Metanephros (tissue), 2 donors: ENCODE data around the gene AGRN. TPM values are rescaled to one million over a fixed set of nuclear protein-coding genes. Genes with fewer than 3 reads are reported as not detected.

Source experiments
- small RNA-seq: library from RNA; depleted of rRNA; stranded (forward); fragments of <200 nt; gene quantifications from one replicate; pipeline ENCODE3, GENCODE V24; 2014; ENCODE audit warnings: low replicate concordance
- total RNA-seq: library from RNA; depleted of rRNA; stranded (reverse); fragments of >200 nt; gene quantifications from one replicate; pipeline ENCODE4 v1.2.3, GENCODE V29; 2014

The AGRN gene
- 246 TPM for total RNA-seq

GRCh38 chr1:1020000-1020404, at the start of gene AGRN:
Gene AGRN, plus strand, starts transcription at chr1:1020120. Its CDS starts 53 bp downstream, at chr1:1020173.

DNA sequence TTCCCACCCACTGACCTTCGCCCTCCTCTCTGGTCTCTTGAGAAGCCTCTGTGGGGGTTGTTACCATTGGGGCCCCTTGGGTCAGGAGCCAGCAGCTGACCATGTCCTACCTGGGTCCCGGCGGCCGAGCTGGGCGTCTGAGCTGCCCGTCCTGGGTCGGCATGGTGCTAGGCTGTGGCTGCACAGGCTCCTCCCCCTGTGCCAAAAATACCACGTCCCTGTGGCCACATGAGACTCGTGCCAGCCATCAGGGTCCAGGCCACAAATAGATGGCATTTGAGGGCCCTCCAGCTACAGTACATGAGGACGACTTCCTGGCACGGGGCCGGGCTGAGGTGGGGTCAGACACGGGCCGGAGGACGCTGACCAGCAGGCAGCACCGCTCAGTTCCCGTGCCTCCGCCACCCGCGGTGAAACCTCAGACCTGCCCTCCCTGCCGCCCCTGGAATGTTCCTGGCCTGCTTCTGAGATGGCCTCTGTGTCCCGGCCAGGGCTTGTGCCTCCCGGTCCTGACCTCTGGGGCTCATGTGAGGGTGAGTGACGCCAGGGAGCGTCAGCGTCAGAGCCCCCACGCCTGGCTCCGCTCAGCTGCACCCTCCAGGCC, 37.9 kb upstream of the AGRN start, which contains the start of gene PERM1:
Gene PERM1 (minus strand): TSS at position 139 of the 604 bp plus-strand sequence. CDS start 1,064 bp downstream, outside the sequence.

GRCh38 chr1:999725-1000356, 20.1 kb upstream of the AGRN start, which contains the start of gene HES4:
Gene HES4, minus strand, starts transcription at chr1:1000097. Its CDS starts 124 bp downstream, at chr1:999973.

DNA sequence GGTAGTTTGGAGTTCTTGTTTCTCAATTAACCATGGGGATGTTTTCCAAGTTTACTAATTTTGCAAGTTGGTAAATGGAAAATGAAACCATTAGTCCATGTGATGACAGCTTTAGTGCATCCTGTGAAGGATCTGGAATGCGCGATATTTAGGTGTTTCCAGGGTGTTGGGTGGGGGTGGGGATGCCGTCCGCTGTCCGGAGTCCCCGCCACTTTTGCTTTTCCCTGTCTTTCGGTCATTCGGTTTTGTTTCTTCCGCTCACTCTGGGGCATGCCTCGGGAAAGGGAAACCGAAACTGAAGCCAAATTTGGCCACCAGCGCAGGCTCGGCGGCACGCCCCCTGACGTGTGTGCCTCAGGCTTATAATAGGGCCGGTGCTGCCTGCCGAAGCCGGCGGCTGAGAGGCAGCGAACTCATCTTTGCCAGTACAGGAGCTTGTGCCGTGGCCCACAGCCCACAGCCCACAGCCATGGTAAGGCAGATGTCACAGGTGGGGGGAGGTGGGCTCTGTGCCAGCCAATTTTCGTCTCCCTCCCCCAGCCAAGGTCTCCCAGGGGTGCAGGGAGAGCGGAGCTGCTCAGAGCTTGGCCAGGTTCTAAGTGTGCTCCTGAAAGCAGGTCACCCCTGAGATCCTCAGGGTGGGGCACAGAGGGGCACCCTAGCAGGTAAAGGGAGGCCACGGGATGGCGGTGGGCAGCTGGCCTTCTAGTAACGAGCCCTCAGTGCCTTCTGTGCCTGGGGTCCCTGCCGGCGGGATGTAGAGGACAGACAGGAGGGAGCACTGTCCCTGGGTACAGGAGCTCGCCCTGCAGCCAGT, 6.6 kb upstream of the AGRN start, which contains the start of gene ISG15:
Gene ISG15 (plus strand): TSS at position 393 of the 817 bp plus-strand sequence. CDS start 77 bp downstream, at position 470.

GRCh38 chr1:1073743-1074587, 54.0 kb downstream of the AGRN start, which contains the start of gene RNF223:
Gene RNF223, minus strand, starts transcription at chr1:1074306. Its CDS starts 1,740 bp downstream, at chr1:1072566.

Small RNAs within 50 kb of the gene (small RNA-seq; reads per million reads assigned to genes)
- gene AL645608.3, result not detected

Other genes starting within 250 kb of the AGRN start
- 136 TPM for gene SAMD11, start 96.2 kb upstream of the AGRN start, total RNA-seq
- gene NOC2L, start 60.9 kb upstream of the AGRN start, total RNA-seq, result 44.2 TPM
- 9.6 TPM for gene KLHL17, start 59.5 kb upstream of the AGRN start, total RNA-seq
- 0.23 TPM for gene PLEKHN1, start 53.6 kb upstream of the AGRN start, total RNA-seq
- 5.4 TPM for gene PERM1, start 38.0 kb upstream of the AGRN start, total RNA-seq
- 46.8 TPM for gene HES4, start 20.0 kb upstream of the AGRN start, total RNA-seq
- gene ISG15, start 6.6 kb upstream of the AGRN start, total RNA-seq, result 26.9 TPM
- gene RNF223, start 54.2 kb downstream of the AGRN start, total RNA-seq, result 3.7 TPM
- 12.2 TPM for gene C1orf159, start 96.0 kb downstream of the AGRN start, total RNA-seq
- 0.76 TPM for gene TTLL10, start 153.8 kb downstream of the AGRN start, total RNA-seq
- 1.2 TPM for gene TNFRSF18, start 186.5 kb downstream of the AGRN start, total RNA-seq
- gene TNFRSF4, start 194.0 kb downstream of the AGRN start, total RNA-seq, result 3.3 TPM
- gene SDF4, start 211.9 kb downstream of the AGRN start, total RNA-seq, result 94.4 TPM
- gene B3GALT6, start 212.1 kb downstream of the AGRN start, total RNA-seq, result 16.0 TPM
- gene C1QTNF12, start 226.6 kb downstream of the AGRN start, total RNA-seq, result 5.3 TPM